HG03354 (cell line): ENCODE measurements around the gene UBA6.
A peak's percentile ranks its signal among the peaks of the same experiment; 100 is the strongest.
"Not testable (repeated sequence)": the region's sequence is repeated elsewhere in the genome, so short reads cannot be mapped to it uniquely, and the experiment has no call there.

Source experiments
- ATAC-seq: cut with Tn5 transposase; IDR thresholded peaks from one replicate; pipeline ENCODE4 v1.9.1; 2021; ENCODE audit warnings: mild to moderate bottlenecking; ENCODE audit not compliant: unreplicated experiment, poor library complexity, severe bottlenecking

The UBA6 gene

GRCh38 chr4:67700738-67701516, at the start of gene UBA6:
TSS of gene UBA6 (minus strand) at chr4:67701155. CDS start at chr4:67701119, 36 bp downstream.
- peak; percentile 98 for ATAC-seq

DNA sequence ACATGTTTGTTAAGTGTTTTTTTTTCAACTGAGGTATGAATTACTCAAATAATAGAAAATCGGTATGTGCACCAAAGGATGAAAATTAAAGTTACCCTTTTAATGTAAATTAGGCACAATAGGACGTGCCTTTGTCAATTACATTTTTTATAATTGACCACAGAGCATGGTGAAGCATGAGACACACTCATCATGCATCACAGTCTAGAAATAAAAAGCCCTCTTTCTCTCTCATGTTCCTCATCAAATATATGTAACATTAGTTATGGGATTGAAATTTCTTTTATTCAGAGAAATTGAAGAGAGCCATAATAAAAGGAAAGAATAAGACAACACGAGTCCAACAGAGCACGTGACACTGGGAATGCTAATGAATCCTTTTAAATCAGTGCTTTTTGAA, 49.7 kb upstream of the UBA6 start:
- no peak for ATAC-seq

GRCh38 chr4:67749286-67749685, 48.3 kb upstream of the UBA6 start:
- no peak for ATAC-seq

DNA sequence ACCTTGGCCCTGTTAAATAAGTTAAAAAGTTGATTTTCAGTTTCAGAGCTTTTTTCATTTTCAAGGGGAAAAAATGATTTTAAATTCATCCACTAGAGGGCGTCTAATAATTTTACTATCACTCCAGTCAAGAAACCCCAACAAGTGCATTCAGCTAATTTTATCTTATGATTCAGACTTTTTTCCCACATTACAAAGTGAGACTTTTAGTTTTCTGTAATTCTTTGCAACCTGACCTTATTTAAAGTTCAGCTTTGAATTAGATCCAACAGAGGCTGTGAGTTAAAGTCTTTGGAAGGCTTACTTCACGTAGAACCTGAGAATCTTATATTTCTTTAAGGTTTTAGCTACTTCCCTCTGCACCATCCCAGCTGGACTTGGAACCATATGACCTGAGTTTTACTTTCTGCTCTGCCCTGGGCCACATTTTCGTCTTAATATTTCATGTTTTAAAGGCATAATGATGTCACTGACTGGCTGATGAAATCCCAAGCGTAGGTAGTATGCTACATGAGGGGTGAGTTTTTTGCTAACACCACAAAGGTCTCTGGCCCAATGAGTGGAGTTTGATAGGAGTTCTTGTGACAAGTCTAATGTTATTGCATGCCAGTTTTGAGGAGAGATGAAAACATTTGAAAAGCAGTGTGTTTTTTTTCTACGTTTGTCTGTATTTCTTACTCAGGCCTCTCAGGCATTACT, 46.0 kb upstream of the UBA6 start:
- peak; percentile 71 for ATAC-seq

- no peak for ATAC-seq
Observed at GRCh38 chr4:67744561-67745283, 43.8 kb upstream of the UBA6 start.

- no peak for ATAC-seq
Observed at GRCh38 chr4:67743194-67743593, 42.2 kb upstream of the UBA6 start.

GRCh38 chr4:67736262-67736661, 35.3 kb upstream of the UBA6 start:
- ATAC-seq, result no peak

DNA sequence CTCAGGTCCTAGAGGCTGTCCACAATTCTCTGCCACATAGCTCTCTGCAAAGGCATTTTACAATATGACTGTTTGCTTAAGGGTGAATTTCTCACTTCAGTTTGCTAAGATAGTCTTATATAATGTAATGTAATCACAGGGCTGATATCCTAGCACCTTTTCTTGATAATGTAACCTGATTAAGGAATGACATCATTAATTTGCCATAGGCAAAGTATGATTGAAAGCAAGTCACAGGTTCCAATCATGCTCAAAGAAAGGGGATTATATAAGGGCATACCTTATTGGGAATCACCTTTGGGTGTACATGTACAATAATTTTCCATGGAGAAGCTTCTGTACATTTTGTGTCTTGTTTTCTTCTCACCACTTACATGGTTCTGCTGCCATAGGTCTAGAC, 34.4 kb upstream of the UBA6 start:
- no peak for ATAC-seq

GRCh38 chr4:67730511-67730910, 29.6 kb upstream of the UBA6 start:
- not testable (repeated sequence) for ATAC-seq

- ATAC-seq, result no peak
Observed at GRCh38 chr4:67727124-67727850, 26.3 kb upstream of the UBA6 start.

GRCh38 chr4:67725981-67726380, 25.0 kb upstream of the UBA6 start:
- no peak for ATAC-seq

- no peak for ATAC-seq
Observed at GRCh38 chr4:67725132-67725531, 24.2 kb upstream of the UBA6 start.

DNA sequence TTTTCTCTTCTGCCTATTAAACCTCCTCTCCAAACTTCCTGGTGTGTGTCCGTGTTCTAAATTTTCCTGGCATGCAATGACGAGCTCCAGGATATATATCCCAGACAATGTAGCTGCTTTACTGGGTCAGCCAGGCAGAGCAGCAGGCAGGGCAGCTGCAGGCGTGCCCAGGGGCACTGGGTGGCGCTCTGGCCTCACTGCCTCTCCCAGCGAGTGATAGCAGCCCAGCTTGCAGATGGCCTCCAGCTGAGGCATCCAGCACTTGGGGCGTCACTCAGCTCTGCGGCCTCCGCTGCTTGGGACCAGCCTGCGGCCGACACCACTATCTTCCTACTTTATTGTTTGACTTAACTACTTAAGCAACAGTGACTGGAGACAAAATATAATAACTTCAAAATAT, 23.0 kb upstream of the UBA6 start:
- no peak for ATAC-seq

GRCh38 chr4:67723341-67723740, 22.4 kb upstream of the UBA6 start:
- no peak for ATAC-seq

DNA sequence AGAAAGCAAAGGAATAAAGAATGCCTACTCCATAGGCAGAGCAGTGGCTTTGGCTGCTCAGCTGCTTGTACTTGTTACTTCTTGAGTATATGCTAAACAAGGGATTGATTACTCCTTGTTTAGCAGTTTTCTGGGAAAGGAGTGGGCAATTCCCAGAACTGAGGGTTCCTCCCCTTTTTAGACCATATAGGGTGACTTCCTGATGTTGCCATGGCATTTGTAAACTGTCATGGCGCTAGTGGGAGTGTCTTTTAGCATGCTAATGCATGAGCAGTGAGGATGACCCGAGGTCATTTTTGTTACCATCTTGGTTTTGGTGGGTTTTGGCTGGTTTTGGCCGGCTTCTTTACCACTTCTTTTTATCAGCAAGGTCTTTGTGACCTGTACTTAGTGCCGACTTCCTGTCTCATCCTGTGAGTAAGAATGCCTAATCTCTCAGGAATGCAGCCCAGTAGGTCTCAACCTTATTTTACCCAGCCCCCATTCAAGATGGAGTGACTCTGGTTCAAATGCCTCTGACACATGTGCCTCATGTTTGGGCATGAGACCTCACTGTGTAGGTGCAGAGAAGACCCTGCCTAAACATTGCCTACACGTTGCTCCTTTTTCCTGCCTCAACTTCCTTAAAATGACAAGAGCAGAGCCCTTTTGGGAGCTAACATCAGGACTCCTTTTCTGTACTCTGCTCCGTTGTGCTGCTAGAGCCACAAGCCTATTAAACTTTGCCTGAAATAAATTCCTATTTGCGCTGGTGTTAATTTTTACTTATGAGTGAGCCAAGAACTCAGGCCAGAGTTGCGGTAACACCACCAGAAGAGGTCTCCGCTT, 21.0 kb upstream of the UBA6 start:
- no peak for ATAC-seq

DNA sequence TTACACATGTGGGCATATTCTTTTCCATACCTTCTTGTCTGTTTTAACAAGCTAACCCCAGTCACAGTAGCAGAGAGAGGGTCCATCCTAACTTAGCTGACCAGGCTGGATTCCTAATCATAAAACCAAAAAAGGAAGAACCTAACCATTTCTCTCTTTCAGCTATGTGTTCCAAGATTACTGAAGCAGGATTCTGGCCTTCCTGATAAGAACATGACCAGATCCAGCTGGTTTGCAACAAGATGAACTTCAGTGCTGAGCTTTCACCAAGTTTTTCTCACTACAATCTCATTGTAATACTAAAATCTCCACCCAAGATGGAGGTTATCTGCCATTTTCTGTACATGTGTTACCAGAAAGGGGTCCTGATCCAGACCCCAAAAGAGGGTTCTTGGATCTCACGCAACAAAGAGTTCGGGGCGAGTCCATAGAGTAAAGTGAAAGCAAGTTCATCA, 20.4 kb upstream of the UBA6 start:
- no peak for ATAC-seq

DNA sequence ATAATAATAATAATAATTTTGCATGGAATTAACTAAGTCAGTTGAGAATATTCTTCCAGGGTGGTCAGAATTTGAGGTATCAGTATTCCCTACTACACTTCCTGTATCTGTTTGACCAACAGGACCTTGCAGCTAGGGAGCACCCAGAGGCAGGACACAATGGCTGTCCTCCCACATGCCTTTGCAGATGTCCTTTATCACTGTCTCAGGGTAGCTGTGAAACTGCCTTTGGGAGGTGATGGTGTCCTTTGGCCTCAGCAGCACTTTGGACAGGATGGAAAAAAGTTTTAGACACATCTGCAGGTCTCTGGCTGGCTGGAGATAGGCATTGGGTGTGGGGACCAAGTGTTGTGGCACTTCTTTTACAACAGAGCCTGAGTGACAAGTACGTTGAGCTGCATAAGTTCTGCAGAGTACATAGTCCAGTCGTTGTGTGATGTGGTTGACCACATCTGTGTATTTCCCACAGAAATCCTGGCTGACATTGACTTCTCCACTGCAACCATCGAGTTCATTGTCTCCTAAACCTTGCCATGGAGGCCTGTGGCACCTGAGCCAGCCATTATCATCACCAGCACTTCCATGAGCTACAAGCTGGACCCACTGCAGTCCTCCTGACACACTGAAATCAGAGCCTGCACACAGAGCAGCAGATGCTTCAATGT, 19.1 kb upstream of the UBA6 start:
- no peak for ATAC-seq

DNA sequence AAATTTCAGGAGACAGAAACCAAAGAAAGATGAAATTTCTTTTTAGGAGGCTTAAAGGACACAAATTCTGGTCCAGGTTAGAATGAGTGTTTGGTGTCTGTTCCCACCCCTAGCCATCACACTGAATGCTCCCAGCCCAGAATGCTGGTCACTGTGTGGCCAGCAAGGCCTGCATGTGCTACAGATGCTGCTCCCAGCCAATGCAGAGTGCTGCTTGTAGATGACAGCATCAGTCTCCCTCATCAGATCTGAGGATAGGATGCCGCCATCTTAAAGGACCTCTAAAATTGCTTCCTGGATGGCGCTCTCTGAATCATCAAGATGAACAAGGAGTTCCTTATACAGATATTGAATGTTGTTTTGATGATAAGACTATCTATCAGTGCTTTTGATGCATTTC, 17.9 kb upstream of the UBA6 start:
- ATAC-seq, result no peak

DNA sequence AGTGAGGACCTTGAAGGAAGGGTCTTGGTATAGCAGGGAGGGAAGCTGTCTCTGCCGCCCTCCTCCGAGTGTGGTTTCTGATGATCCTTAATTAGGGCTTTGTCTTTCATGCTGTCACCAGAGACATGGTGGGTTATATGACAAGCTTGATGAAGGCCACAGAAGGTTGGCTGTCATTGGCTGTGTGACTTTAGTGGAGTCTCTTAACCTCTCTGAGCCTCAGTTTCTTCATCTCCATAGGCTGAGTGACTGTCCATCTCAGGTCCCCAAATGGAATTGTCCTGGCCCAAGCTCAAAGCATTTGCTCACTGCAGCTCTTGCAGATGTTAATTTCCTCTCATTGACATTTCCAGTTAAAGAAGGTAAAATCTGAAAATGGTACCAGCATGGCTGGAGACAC, 16.6 kb upstream of the UBA6 start:
- ATAC-seq, result no peak
